ENCODE measurements around the gene TNRC6C. TPM values are rescaled to one million over a fixed set of nuclear protein-coding genes. Genes with fewer than 3 reads are reported as not detected.

TNRC6C gene
- total RNA-seq, 1 donor from 2014 or later = 25.8 TPM

DNA sequence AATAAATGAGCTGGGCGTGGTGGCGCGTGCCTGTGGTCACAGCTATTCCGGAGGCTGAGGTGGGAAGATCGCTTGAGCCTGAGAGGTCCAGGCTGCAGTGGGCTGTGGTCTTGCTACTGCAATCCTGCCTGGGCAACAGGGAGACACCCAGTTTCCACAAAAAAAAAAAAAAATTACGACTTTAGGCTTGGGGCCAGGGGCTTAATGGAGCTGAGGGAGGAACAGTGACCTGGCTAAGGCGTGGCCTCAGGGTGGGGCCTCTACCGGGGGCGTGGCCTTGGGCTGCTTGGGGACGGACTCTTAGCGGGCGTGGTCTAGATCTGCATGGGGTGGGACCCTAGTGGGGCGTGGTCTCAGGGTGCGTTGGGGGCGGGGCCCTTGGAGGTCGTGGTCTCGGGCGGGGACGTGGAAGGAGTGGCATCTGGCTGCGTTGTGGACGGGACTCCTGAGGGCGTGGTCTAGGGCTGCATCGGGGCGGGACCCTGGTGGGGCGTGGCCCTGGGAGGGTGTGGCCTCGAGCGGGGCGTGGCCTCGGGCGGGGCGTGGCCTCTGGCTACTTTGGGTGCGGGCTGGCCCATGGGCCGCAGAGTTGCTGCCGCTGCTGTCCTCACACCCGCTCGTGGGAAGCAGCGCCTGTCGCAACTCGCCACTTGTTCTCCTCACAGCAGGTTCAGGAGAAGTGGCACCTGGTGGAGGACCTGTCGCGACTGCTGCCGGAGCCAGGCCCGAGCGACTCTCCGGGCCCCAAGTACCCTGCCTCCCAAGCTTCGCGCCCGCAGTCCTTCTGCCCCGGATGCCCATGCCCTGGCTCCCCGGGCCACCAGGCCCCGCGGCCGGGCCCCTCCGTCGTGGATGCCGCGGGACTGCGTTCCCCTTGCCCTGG is 181.9 kb downstream of the TNRC6C start:
- Histone ChIP-seq H3K9me3 (no peaks in the 10 kb centered on the region), H3K27ac (no peak overlapping the region), H3K4me1 (peaks cover 3 to 8% of the 10 kb centered on the region in 2 donors), H3K4me3 (no peak overlapping the region), H3K36me3 (no peaks in the 10 kb centered on the region), H3K27me3 (no peaks in the 10 kb centered on the region)
- intact Hi-C loops (cut with DNase I) = no loop called here
- TF ChIP-seq, protein P1, sequence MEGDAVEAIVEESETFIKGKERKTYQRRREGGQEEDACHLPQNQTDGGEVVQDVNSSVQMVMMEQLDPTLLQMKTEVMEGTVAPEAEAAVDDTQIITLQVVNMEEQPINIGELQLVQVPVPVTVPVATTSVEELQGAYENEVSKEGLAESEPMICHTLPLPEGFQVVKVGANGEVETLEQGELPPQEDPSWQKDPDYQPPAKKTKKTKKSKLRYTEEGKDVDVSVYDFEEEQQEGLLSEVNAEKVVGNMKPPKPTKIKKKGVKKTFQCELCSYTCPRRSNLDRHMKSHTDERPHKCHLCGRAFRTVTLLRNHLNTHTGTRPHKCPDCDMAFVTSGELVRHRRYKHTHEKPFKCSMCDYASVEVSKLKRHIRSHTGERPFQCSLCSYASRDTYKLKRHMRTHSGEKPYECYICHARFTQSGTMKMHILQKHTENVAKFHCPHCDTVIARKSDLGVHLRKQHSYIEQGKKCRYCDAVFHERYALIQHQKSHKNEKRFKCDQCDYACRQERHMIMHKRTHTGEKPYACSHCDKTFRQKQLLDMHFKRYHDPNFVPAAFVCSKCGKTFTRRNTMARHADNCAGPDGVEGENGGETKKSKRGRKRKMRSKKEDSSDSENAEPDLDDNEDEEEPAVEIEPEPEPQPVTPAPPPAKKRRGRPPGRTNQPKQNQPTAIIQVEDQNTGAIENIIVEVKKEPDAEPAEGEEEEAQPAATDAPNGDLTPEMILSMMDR (IDR thresholded peaks at IDR 0.05) = no peak
- peak; percentile 75 to 89 for DNase-seq (ENCODE audit: low spot score in 2 of 2)

DNA sequence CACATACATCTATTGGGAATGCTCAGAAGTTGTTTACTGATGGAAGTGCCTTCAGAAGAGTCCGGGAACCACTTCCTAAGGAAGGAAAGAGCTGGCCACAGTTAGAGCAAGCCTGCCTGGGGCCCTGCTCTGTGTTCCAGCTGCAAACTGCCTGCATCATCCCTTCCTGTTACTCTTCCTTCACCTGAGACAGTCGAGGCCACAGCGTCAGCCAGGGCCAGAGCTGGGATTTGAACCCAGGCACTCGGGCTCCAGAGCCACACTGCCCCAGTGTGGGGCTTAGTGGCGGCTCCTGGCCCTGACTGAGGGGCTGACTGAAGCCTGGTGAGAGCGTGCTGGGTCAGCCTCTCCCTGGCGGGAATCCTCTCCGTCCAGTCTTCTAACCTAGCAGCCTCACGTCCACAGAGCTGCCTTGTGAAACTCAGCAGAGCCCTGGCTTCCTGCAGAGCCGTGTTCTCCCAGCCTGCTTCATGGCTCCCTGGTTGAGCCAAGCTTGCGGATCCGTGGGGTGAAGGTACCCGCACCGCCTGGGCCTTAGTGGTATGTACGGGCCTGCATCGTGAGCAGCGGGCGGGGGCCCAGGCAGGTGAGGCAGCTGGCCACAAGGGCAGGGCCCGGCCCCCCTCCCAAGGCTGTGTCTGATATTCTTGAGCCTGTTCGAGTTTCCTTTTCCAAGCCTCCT is 183.1 kb downstream of the TNRC6C start:
- no peaks in the 10 kb centered on the region for H3K27me3 ChIP-seq
- H3K4me3 ChIP-seq = no peak overlapping the region
- H3K27ac ChIP-seq = no peak overlapping the region
- H3K9me3 ChIP-seq = no peaks in the 10 kb centered on the region
- intact Hi-C loops (cut with DNase I) = no loop called here
- TF ChIP-seq, protein P1 (IDR thresholded peaks at IDR 0.05) = no peak
- H3K4me1 ChIP-seq = peaks cover 3 to 8% of the 10 kb centered on the region in 2 donors
- no peaks in the 10 kb centered on the region for H3K36me3 ChIP-seq
- DNase-seq (ENCODE audit: low spot score in 2 of 2) = no peak

DNA sequence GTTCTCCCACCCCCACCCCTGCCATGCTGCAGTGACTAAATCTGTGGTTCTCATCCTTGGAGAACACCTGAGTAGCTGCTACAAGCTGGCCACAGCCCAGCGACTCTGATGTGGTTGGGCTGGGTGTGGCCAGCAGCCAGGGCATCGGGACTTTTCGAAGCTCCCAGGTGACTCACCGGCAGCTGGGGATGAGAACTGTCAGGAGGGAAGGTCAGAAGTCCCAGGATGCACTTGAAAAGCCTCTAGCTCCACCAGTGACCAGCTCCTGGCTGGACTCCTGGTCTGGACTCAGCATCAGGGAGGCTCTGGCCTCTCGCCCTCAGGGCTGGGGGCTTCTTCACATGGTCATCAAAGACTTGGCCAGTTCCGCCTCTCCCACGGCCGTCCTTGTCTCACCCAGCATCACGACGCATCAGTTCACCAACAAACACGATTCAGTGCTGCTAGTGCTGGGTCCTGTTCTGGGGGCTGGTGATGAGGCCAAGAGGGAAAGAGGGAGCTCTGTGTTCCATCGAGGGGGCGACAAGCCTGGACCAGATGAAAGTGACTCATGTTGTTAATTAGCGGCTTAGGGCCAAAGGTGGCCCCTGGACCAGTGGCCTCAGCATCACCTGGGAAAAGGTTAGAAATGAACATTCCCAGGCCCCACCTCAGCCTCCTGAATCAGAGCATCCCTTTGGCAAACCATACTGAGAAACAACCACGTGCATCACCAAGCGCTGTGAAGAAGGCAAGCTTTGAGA is 183.8 kb downstream of the TNRC6C start:
- Histone ChIP-seq H3K36me3 (no peaks in the 10 kb centered on the region), H3K27me3 (no peaks in the 10 kb centered on the region), H3K27ac (no peak overlapping the region), H3K4me1 (peaks cover 3 to 8% of the 10 kb centered on the region in 2 donors), H3K9me3 (no peaks in the 10 kb centered on the region), H3K4me3 (no peak overlapping the region)
- no peak for DNase-seq (ENCODE audit: low spot score in 2 of 2)
- TF ChIP-seq, protein P1 (IDR thresholded peaks at IDR 0.05) = no peak
- intact Hi-C loops (cut with DNase I) = no loop called here

DNA sequence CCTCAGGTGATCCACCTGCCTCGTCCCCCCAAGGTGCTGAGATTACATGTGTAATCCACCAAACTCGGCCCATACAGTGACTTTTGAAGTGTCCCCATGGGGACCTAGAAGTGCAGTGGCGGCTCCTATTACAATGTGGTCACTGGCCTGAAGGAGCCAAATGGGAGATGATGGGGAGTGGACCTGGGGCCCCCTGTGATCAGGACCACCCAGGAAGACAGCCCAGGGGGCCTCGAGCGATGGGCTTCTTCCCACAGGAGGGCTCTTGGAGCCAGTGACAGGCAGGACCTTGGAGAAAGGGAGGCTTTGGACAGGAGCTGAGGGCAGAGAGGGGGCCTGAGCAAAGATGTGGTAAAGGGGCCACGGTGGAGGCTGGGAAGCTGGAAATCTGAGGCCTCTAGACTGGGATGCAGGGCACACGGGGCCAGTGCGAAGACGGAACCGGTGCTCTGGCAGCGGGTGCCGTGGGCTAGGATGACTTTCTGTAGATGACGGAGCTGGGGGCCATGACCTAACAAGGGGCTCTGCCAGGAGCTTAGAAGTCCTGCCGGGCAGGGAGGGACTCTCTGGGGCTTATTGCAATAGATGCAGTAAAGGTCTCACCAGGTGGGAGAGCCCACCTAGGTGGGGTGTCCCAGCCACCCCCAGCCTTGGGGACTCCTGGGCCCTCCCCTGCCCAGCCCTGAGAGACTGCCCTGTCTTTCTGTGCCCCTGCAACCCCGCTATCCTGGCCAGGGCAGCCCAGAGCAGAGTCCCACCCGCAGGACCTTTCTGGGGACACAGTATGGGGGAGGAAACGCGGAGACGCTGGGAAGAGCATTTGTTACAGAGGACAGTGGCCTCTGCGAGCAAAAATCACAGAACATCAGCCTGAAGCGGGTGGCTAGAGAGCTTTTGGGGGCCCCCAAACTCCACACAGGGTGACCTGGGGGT is 185.0 kb downstream of the TNRC6C start:
- DNase-seq (ENCODE audit: low spot score in 2 of 2) = no peak
- H3K4me3 ChIP-seq = no peak overlapping the region
- H3K4me1 ChIP-seq = peaks cover 3 to 8% of the 10 kb centered on the region in 2 donors
- no peaks in the 10 kb centered on the region for H3K27me3 ChIP-seq
- H3K27ac ChIP-seq = no peak overlapping the region
- H3K36me3 ChIP-seq = no peaks in the 10 kb centered on the region
- TF ChIP-seq, protein P1 (IDR thresholded peaks at IDR 0.05) = no peak
- no peaks in the 10 kb centered on the region for H3K9me3 ChIP-seq
- intact Hi-C loops (cut with DNase I) = no loop called here
